K562 (cell line): Measurements from ENCODE around the gene ERMARD. TPM values are rescaled to one million over a fixed set of nuclear protein-coding genes. Genes with fewer than 3 reads are reported as not detected.

Experiments used
- ATAC-seq: fragments of 200-7000 bp; cut with Tn5 transposase; 3 replicates; pipeline ENCODE4 v1.9.1; 2020; ENCODE audit warnings: moderate library complexity
- BruUV-seq: library from RNA; stranded (reverse); fragments of 400-500 nt; replicated peaks from 2 replicates; lab custom pipeline; 2021; lab: Mats Ljungman, UMichigan
- CTCF ChIA-PET: fragments of 300-600 bp; formaldehyde crosslinking; extraction: SDS; loops from one replicate; lab custom pipeline; 2021; ENCODE audit warnings: low intra/inter-chr PET ratio; lab: Yijun Ruan, JAX
- POLR2A ChIA-PET: fragments of 300-600, 350-650 bp; sonication (Branson Sonifier 250); formaldehyde crosslinking; extraction: SDS; loops from one replicate; lab custom pipeline; 2021; ENCODE audit warnings: antibody characterized with exemption, inconsistent platforms; lab: Yijun Ruan, JAX
- DNase-seq, 4 experiments: peaks; one replicate each; pipeline versions ENCODE4 v3.0.0 to v3.0.0-alpha.2; 2011 to 2018; ENCODE audit warnings: low spot score in 3 of 4, mixed read lengths in 3 of 4; ENCODE audit errors: extremely low read depth in 1 of 4
- FAIRE-seq: peaks from 2 replicates; lab custom pipeline; 2011; peaks lifted over from hg19 to GRCh38; lab: Jason Lieb, UNC
- H2AFZ ChIP-seq: 2 replicates; pipeline ENCODE4 v1.6.0; 2011; ENCODE audit warnings: low read depth, low read length, control low read depth, inconsistent platforms
- H3K27ac ChIP-seq: fragments of 200-600 bp; 3 replicates; pipeline ENCODE4 v1.8.0; 2011; ENCODE audit warnings: low read depth, mild to moderate bottlenecking, control low read depth, inconsistent platforms, low read length, moderate library complexity, mixed read lengths; ENCODE audit errors: extremely low read depth
- H3K27me3 ChIP-seq, 2 experiments: fragments of 300-600 bp in 1 of 2; 2 replicates in 1 of 2; 3 replicates in 1 of 2; pipeline versions ENCODE4 v1.6.0 to v1.8.0; 2011; ENCODE audit warnings: inconsistent platforms in 2 of 2, low read length in 2 of 2, mild to moderate bottlenecking in 1 of 2, mixed read lengths in 1 of 2, moderate library complexity in 1 of 2; ENCODE audit not compliant: control insufficient read depth in 2 of 2, insufficient read depth in 2 of 2
- H3K36me3 ChIP-seq: fragments of 300-600 bp; 3 replicates; pipeline ENCODE4 v1.8.0; 2011; ENCODE audit warnings: mild to moderate bottlenecking, low read length, inconsistent platforms; ENCODE audit not compliant: control insufficient read depth, insufficient read depth
- H3K4me1 ChIP-seq, 2 experiments: fragments of 200-600 bp in 1 of 2; replicated peaks in 1 of 2; 2 replicates in 1 of 2; 3 replicates in 1 of 2; pipeline versions ENCODE4 v1.5.1 to v1.8.0; 2011; ENCODE audit warnings: inconsistent platforms in 2 of 2, low read length in 2 of 2, mild to moderate bottlenecking in 1 of 2, mixed read lengths in 1 of 2, moderate library complexity in 1 of 2; ENCODE audit not compliant: control insufficient read depth in 2 of 2, insufficient read depth in 2 of 2
- H3K4me2 ChIP-seq: 2 replicates; pipeline ENCODE4 v1.6.1; 2011; ENCODE audit warnings: low read length, control low read depth, inconsistent platforms, mixed read lengths; ENCODE audit not compliant: insufficient read depth
- H3K4me3 ChIP-seq: fragments of 200-600 bp; sonication (generic), shearing (Covaris generic); 2 replicates; pipeline ENCODE4 v1.5.1; 2016; ENCODE audit warnings: control low read depth, inconsistent platforms
- H3K79me2 ChIP-seq: fragments of 200-600 bp; 3 replicates; pipeline ENCODE4 v1.8.0; 2011; ENCODE audit warnings: low read length, inconsistent platforms; ENCODE audit not compliant: control insufficient read depth, insufficient read depth
- H3K9ac ChIP-seq, 2 experiments: 2 replicates each; pipeline versions ENCODE4 v1.6.0 to v1.6.1; 2011; ENCODE audit warnings: low read depth in 2 of 2, low read length in 2 of 2, control low read depth in 1 of 2, inconsistent platforms in 1 of 2, mild to moderate bottlenecking in 1 of 2, mixed read lengths in 1 of 2; ENCODE audit not compliant: insufficient read depth in 1 of 2
- H3K9me1 ChIP-seq: one replicate; pipeline ENCODE4 v1.6.0; 2011; ENCODE audit warnings: inconsistent platforms, mild to moderate bottlenecking, low read length, moderate library complexity; ENCODE audit not compliant: control insufficient read depth, insufficient read depth
- H3K9me3 ChIP-seq: replicated peaks from 2 replicates; pipeline ENCODE4 v1.5.1; 2011; ENCODE audit warnings: low read depth, low read length, inconsistent platforms; ENCODE audit not compliant: control insufficient read depth, insufficient read depth
- H4K20me1 ChIP-seq: replicated peaks from 2 replicates; pipeline ENCODE4 v1.6.1; 2011; ENCODE audit warnings: low read length, inconsistent platforms, mixed read lengths; ENCODE audit not compliant: control insufficient read depth, insufficient read depth
- FOS ChIP-seq: IDR thresholded peaks from 3 replicates; pipeline ENCODE4 v1.6.1; 2011; ENCODE audit not compliant: insufficient read length; ENCODE audit errors: extremely low read depth
- HIVEP1 ChIP-seq: fragments of 250-450 bp; sonication (Bioruptor Pico); IDR thresholded peaks from 2 replicates; pipeline ENCODE4 v1.4.0; 2020; ENCODE audit warnings: mild to moderate bottlenecking
- HNRNPUL1 ChIP-seq: fragments of 200-400 bp; formaldehyde crosslinking; IDR thresholded peaks from 2 replicates; pipeline ENCODE4 v1.6.1; 2017; ENCODE audit warnings: low read length
- PHF20 ChIP-seq: fragments of 450-650 bp; IDR thresholded peaks from 2 replicates; pipeline ENCODE4 v1.6.1; 2018; ENCODE audit not compliant: partially characterized antibody
- POLR2H ChIP-seq: IDR thresholded peaks from 2 replicates; pipeline ENCODE4 v1.6.1; 2016; ENCODE audit warnings: missing genetic modification characterization, low read depth, mild to moderate bottlenecking, control low read depth, missing compliant biosample characterization, moderate library complexity
- TAF15 ChIP-seq: fragments of 200-400 bp; formaldehyde crosslinking; IDR thresholded peaks from 2 replicates; pipeline ENCODE4 v1.6.1; 2017; ENCODE audit warnings: mild to moderate bottlenecking, low read depth, low read length, moderate library complexity
- TOE1 ChIP-seq, 2 experiments: fragments of 450-650 bp in 1 of 2; sonication (generic) in 1 of 2; formaldehyde crosslinking in 1 of 2; IDR thresholded peaks; 2 replicates each; pipeline versions ENCODE4 v1.7.1 to v1.8.0; 2016 to 2022; ENCODE audit warnings: borderline replicate concordance in 2 of 2, mild to moderate bottlenecking in 2 of 2, antibody characterized with exemption in 1 of 2, inconsistent platforms in 1 of 2, low read depth in 1 of 2, missing genetic modification reagents in 1 of 2, moderate library complexity in 1 of 2
- ZNF212 ChIP-seq: fragments of 450-650 bp; formaldehyde crosslinking; IDR thresholded peaks from 2 replicates; pipeline ENCODE4 v1.4.0; 2020; ENCODE audit warnings: mild to moderate bottlenecking
- ZNF24 ChIP-seq: fragments of 450-650 bp; IDR thresholded peaks from 2 replicates; pipeline ENCODE4 v1.6.1; 2016
- ZNF668 ChIP-seq: fragments of 250-450 bp; sonication (Bioruptor Pico); IDR thresholded peaks from 2 replicates; pipeline ENCODE4 v1.8.0; 2022; ENCODE audit warnings: mild to moderate bottlenecking, inconsistent platforms
- ZNF764 ChIP-seq: fragments of 250-450 bp; sonication (Bioruptor Pico); IDR thresholded peaks from 2 replicates; pipeline ENCODE4 v1.4.0; 2020; ENCODE audit warnings: low read depth, mild to moderate bottlenecking, moderate library complexity
- WGBS: fragments of 100-300 bp; shearing (Covaris generic); methylation state at CpG from one replicate; pipeline ENCODE4 v1.1.6; 2016; ENCODE audit warnings: low coverage, mixed read lengths; ENCODE audit not compliant: insufficient coverage; ENCODE audit errors: missing lambda C conversion rate; 5-methylcytosine and 5-hydroxymethylcytosine counted together
- in situ Hi-C: fragments of 300-500 bp; cut with MboI; formaldehyde crosslinking; loops from 4 replicates; pipeline ENCODE4 v1.15.0; 2018; ENCODE audit warnings: inconsistent platforms, mixed read lengths
- intact Hi-C: fragments of 100-400 bp; cut with micrococcal nuclease; formaldehyde crosslinking; loops from 2 replicates; pipeline ENCODE4 v1.14.2; 2022
- polyA plus RNA-seq, 8 experiments: library from polyadenylated mRNA; depleted of rRNA in 4 of 8; stranded (reverse) in 5 of 8; unstranded in 3 of 8; fragments of >200 nt; fragmentation: Nextera tagmentation in 2 of 8; fragmentation: Illumina TruSeq in 1 of 8; extraction: Ambion mirVana in 2 of 8; extraction: Trizol in 1 of 8; gene quantifications; 2 replicates each; pipeline versions ENCODE4 v1.2.1 to v1.2.3, GENCODE V29; 2011 to 2014; ENCODE audit warnings: inconsistent platforms in 1 of 8, missing spikeins in 1 of 8
- total RNA-seq, 7 experiments: library from RNA; depleted of rRNA in 6 of 7; stranded (reverse); fragments of >200 nt in 6 of 7; fragmentation: Illumina TruSeq in 2 of 7; extraction: Trizol in 2 of 7; gene quantifications; 2 replicates each; pipeline versions ENCODE4 v1.2.1 to v1.2.3, GENCODE V29; 2011 to 2021; ENCODE audit warnings: low replicate concordance in 1 of 7
- TF ChIP-seq, protein P1 (sequence below): fragments of 450-650 bp; IDR thresholded peaks from 2 replicates; pipeline ENCODE4 v1.6.1; 2016; ENCODE audit warnings: missing biosample characterization, missing genetic modification characterization
- TF ChIP-seq, protein P2 (sequence below): fragments of 450-650 bp; conservative IDR thresholded peaks from 2 replicates; pipeline ENCODE4 v1.6.1; 2016; ENCODE audit warnings: missing genetic modification characterization, low read depth, mild to moderate bottlenecking, missing compliant biosample characterization, moderate library complexity
- TF ChIP-seq, protein P3 (sequence below), 2 experiments: IDR thresholded peaks; 2 replicates each; pipeline ENCODE4 v1.6.1; 2012; ENCODE audit warnings: improper control_type of control experiment in 2 of 2, low read depth in 2 of 2, low read length in 2 of 2, borderline replicate concordance in 1 of 2
- TF ChIP-seq, protein P4 (sequence below): sonication (generic); formaldehyde crosslinking; IDR thresholded peaks from 2 replicates; pipeline ENCODE4 v1.5.0; 2020; ENCODE audit warnings: missing genetic modification reagents

ERMARD gene
- total and polyA plus RNA-seq, 9 of the 15 experiments (the other 6 are each of a cell fraction or from before 2014, with no cell fraction given): 14.5 to 68.6 (median 27.7) TPM

DNA sequence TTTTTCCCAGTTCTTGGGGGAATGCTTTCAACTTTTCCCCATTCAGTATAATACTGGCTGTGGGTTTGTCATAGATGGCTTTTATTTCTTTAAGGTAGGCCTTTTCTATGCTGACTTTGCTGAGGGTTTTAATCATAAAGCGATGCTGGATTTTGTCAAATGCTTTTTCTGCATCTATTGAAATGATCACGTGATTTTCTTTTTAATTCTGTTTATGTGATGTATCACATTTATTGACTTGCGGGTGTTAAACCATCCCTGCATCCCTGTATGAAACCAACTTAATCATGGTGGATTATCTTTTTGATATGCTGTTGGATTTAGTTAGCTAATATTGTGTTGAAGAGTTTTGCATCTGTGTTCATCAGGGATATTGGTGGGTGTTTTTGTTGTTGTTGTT lies 65.6 kb downstream of the ERMARD start (continued):
- TF ChIP-seq, protein P1, sequence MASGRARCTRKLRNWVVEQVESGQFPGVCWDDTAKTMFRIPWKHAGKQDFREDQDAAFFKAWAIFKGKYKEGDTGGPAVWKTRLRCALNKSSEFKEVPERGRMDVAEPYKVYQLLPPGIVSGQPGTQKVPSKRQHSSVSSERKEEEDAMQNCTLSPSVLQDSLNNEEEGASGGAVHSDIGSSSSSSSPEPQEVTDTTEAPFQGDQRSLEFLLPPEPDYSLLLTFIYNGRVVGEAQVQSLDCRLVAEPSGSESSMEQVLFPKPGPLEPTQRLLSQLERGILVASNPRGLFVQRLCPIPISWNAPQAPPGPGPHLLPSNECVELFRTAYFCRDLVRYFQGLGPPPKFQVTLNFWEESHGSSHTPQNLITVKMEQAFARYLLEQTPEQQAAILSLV (tag): no peak
- TF ChIP-seq, protein P2, sequence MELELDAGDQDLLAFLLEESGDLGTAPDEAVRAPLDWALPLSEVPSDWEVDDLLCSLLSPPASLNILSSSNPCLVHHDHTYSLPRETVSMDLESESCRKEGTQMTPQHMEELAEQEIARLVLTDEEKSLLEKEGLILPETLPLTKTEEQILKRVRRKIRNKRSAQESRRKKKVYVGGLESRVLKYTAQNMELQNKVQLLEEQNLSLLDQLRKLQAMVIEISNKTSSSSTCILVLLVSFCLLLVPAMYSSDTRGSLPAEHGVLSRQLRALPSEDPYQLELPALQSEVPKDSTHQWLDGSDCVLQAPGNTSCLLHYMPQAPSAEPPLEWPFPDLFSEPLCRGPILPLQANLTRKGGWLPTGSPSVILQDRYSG: no peak
- TF ChIP-seq HNRNPUL1 (no peak), TOE1 (IDR thresholded peaks at IDR 0.05; ENCODE audit: borderline replicate concordance) (0 out of 2 replicates have a peak, but pooled peaks have one; percentile 16), TOE1 (CRISPR knock-in tag; IDR thresholded peaks at IDR 0.05; ENCODE audit: borderline replicate concordance, low read depth) (no peak)

DNA sequence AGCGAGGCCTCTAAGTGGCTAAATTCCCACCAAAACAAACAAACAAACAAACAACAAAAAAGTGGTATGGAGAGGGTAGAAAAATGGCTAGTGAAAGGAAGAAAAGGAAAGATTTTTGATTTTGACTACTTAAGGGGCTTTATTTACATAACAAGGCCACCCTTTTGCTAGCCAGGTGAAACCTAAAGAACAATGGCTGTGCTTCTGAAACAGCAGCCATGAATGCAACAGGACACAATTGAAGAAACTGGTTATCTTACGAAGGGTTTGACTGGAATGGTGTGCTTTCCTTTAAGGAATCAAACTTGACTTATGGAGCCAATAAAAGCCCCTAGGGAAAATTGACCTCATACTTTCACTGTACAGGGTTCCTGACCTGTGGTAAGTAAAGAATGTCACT lies 68.9 kb downstream of the ERMARD start:
- no peaks in the 10 kb centered on the region for H3K9me1 ChIP-seq
- H3K4me3 ChIP-seq: no peak overlapping the region
- no peaks in the 10 kb centered on the region for H4K20me1 ChIP-seq
- no peak for ATAC-seq
- intact Hi-C loops: no loop called here
- CTCF ChIA-PET: no interaction called here
- WGBS: 2% methylated on average over 2 of the region's 2 CpGs
- H3K4me1 ChIP-seq: no peaks in the 10 kb centered on the region
- in situ Hi-C loops: no loop called here
- peaks cover 3 to 22% of the 10 kb centered on the region in 2 experiments; a peak in 3 of 5 replicates for H3K27me3 ChIP-seq
- no peaks in the 10 kb centered on the region for H3K9me3 ChIP-seq
- no peaks in the 10 kb centered on the region for H3K79me2 ChIP-seq
- no peak for FAIRE-seq
- H3K9ac ChIP-seq: no peak overlapping the region
- DNase-seq: no peak
- POLR2A ChIA-PET: interaction anchor here (0.7 kb wide), 1 partner anchor 273 kb away, joined by 3 read pairs; no protein-coding TSS in a partner anchor
- H2AFZ ChIP-seq: no peak overlapping the region
- H3K4me2 ChIP-seq: no peak overlapping the region
- H3K36me3 ChIP-seq: no peaks in the 10 kb centered on the region
- no TSS peak for BruUV-seq
- no peak overlapping the region for H3K27ac ChIP-seq
- TF ChIP-seq ZNF24: no peak
- TF ChIP-seq ZNF212 (CRISPR knock-in tag): no peak
- TF ChIP-seq HIVEP1 (CRISPR knock-in tag): no peak
- no peak for TF ChIP-seq ZNF668 (CRISPR knock-in tag)
- TF ChIP-seq PHF20: no peak
- no peak for TF ChIP-seq TAF15
- no peak for TF ChIP-seq POLR2H (tag)
- TF ChIP-seq FOS: no peak
- no peak for TF ChIP-seq ZNF764 (CRISPR knock-in tag)
- TF ChIP-seq, protein P3, sequence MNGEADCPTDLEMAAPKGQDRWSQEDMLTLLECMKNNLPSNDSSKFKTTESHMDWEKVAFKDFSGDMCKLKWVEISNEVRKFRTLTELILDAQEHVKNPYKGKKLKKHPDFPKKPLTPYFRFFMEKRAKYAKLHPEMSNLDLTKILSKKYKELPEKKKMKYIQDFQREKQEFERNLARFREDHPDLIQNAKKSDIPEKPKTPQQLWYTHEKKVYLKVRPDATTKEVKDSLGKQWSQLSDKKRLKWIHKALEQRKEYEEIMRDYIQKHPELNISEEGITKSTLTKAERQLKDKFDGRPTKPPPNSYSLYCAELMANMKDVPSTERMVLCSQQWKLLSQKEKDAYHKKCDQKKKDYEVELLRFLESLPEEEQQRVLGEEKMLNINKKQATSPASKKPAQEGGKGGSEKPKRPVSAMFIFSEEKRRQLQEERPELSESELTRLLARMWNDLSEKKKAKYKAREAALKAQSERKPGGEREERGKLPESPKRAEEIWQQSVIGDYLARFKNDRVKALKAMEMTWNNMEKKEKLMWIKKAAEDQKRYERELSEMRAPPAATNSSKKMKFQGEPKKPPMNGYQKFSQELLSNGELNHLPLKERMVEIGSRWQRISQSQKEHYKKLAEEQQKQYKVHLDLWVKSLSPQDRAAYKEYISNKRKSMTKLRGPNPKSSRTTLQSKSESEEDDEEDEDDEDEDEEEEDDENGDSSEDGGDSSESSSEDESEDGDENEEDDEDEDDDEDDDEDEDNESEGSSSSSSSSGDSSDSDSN (IDR thresholded peaks at IDR 0.05; ENCODE audit: borderline replicate concordance in 1 of 2, low read depth in 2 of 2, low read length in 2 of 2): no peak
- TF ChIP-seq, protein P4, sequence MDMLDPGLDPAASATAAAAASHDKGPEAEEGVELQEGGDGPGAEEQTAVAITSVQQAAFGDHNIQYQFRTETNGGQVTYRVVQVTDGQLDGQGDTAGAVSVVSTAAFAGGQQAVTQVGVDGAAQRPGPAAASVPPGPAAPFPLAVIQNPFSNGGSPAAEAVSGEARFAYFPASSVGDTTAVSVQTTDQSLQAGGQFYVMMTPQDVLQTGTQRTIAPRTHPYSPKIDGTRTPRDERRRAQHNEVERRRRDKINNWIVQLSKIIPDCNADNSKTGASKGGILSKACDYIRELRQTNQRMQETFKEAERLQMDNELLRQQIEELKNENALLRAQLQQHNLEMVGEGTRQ (CRISPR knock-in tag): no peak
